Mesothelial cell of epicardium (in vitro differentiated cells): Measurements from ENCODE around the gene CAMK2N1. TPM values are rescaled to one million over a fixed set of nuclear protein-coding genes. Genes with fewer than 3 reads are reported as not detected.
A peak's percentile ranks its signal among the peaks of the same experiment; 100 is the strongest.
"Not testable (repeated sequence)": the region's sequence is repeated elsewhere in the genome, so short reads cannot be mapped to it uniquely, and the experiment has no call there.

Experiments
- DNase-seq, 2 experiments: peaks; one replicate each; pipeline ENCODE4 v3.0.0; 2021; ENCODE audit warnings: low spot score in 2 of 2; ENCODE audit not compliant: unreplicated experiment in 2 of 2
- H3K27ac Mint-ChIP-seq: 2 replicates; pipeline ENCODE4 v1.8.0; 2021; ENCODE audit warnings: mixed read lengths
- H3K27me3 Mint-ChIP-seq: 2 replicates; pipeline ENCODE4 v1.8.0; 2021; ENCODE audit warnings: low read depth, mixed read lengths
- H3K36me3 Mint-ChIP-seq: 2 replicates; pipeline ENCODE4 v1.8.0; 2021; ENCODE audit warnings: mixed read lengths
- H3K4me1 Mint-ChIP-seq: 2 replicates; pipeline ENCODE4 v1.8.0; 2021; ENCODE audit warnings: mixed read lengths
- H3K4me3 Mint-ChIP-seq: 2 replicates; pipeline ENCODE4 v1.8.0; 2021; ENCODE audit warnings: mild to moderate bottlenecking, moderate library complexity, mixed read lengths
- H3K9me3 Mint-ChIP-seq: 2 replicates; pipeline ENCODE4 v1.8.0; 2021; ENCODE audit warnings: mixed read lengths
- total RNA-seq: library from RNA; stranded (reverse); gene quantifications from 3 replicates; pipeline ENCODE4 v1.2.1, GENCODE V29; 2021
- TF ChIP-seq, protein P1 (sequence below): fragments of 200-600 bp; sonication (generic); IDR thresholded peaks from one replicate; pipeline ENCODE4 v1.5.0; 2021; ENCODE audit warnings: antibody characterized with exemption; ENCODE audit not compliant: unreplicated experiment

Gene CAMK2N1
- total RNA-seq, 1 donor from 2014 or later = 29.1 TPM

DNA sequence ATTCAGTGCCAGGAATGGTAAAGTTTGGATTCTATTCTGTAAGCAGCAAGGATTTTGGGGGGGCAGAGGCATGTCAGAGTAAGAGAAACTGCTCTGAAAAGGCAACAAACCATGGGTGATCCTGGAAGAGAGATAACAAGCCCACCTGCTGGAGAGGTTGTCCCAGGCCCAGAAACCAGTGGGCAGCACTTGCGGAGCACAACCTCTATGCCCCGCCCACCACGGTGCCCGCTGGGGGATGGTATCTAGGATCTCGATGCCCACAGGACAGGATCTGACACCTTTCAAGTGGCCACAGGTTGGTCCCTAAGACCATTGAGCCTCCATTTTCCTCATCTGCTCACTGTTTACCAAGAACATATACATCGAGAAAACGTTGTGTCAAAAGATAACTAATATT lies 42.2 kb upstream of the CAMK2N1 start:
- Mint-ChIP-seq H3K4me1 (peaks cover 14% of the 10 kb centered on the region), H3K27me3 (peaks cover 63% of the 10 kb centered on the region), H3K36me3 (no peaks in the 10 kb centered on the region), H3K4me3 (no peak overlapping the region), H3K27ac (no peak overlapping the region), H3K9me3 (no peaks in the 10 kb centered on the region)
- DNase-seq = no peak
- TF ChIP-seq, protein P1, sequence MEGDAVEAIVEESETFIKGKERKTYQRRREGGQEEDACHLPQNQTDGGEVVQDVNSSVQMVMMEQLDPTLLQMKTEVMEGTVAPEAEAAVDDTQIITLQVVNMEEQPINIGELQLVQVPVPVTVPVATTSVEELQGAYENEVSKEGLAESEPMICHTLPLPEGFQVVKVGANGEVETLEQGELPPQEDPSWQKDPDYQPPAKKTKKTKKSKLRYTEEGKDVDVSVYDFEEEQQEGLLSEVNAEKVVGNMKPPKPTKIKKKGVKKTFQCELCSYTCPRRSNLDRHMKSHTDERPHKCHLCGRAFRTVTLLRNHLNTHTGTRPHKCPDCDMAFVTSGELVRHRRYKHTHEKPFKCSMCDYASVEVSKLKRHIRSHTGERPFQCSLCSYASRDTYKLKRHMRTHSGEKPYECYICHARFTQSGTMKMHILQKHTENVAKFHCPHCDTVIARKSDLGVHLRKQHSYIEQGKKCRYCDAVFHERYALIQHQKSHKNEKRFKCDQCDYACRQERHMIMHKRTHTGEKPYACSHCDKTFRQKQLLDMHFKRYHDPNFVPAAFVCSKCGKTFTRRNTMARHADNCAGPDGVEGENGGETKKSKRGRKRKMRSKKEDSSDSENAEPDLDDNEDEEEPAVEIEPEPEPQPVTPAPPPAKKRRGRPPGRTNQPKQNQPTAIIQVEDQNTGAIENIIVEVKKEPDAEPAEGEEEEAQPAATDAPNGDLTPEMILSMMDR = no peak

DNA sequence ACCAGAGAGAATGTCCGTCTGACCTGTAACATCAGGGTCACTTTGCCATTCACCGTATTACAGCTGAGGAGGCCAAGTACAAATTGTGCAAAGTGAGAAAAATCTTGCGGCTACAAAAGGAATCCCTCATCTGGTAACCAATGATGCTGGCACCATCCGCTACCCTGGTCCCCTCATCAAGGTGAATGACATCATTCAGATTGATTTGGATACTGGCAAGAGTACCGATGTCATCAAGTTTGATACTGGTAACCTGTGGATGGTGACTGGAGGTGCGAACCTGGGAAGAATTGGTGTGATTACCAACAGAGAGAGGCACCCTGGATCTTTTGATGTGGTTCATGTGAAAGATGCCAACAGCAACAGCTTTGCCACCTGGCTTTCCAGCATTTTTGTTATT lies 40.3 kb upstream of the CAMK2N1 start:
- H3K9me3 Mint-ChIP-seq = no peaks in the 10 kb centered on the region
- H3K36me3 Mint-ChIP-seq = no peaks in the 10 kb centered on the region
- no peak overlapping the region for H3K4me3 Mint-ChIP-seq
- H3K4me1 Mint-ChIP-seq = peaks cover 10% of the 10 kb centered on the region
- TF ChIP-seq, protein P1 = no peak
- DNase-seq = no peak
- H3K27ac Mint-ChIP-seq = no peak overlapping the region
- H3K27me3 Mint-ChIP-seq = peaks cover 63% of the 10 kb centered on the region

DNA sequence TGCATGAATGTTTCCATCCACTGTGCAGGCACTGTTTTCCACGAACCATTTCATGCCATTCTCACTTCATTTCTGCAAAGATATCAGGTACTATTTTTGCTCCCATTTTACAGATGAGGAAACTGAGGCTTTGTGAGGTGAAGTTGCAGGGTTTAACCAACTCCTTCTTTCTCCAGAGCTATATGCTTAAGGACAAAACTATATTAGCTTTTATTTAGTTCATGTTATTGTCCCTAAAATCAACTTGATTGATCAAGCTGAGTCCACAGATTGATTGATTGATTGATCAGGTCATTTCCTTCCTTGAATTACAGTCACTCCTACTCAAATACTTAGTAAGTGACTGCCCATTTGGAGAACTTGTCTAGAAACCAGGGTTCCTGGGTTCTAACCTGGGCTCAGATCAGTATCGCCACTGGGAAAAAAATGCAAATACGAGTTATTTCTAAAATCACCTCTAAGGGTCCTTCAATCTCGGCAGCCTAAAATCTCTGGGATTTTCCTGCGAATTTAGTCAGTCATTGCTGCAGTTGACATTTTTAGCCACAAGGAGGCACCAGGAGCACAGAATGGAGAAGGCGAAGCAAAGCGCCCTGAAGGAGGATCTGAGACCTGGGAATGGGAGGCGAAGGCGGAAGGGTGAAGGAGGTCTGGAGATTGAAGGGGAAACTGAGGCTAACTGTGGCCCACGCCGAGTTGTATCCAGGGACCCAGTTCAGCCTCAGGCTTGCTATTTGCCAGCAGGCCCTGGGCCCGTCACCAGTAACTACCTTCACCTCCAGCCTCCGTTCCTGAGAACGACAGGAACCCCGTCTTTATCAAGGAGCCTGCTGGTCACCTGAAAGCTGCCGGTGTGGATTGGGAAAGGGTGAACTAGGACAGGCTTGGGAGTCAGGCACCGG lies 36.2 kb upstream of the CAMK2N1 start:
- H3K36me3 Mint-ChIP-seq = no peaks in the 10 kb centered on the region
- H3K27ac Mint-ChIP-seq = no peak overlapping the region
- peaks cover 56% of the 10 kb centered on the region for H3K27me3 Mint-ChIP-seq
- no peaks in the 10 kb centered on the region for H3K9me3 Mint-ChIP-seq
- TF ChIP-seq, protein P1 = peak; percentile 89
- no peak overlapping the region for H3K4me3 Mint-ChIP-seq
- peak; percentile 64 to 88 for DNase-seq
- H3K4me1 Mint-ChIP-seq = no peaks in the 10 kb centered on the region

DNA sequence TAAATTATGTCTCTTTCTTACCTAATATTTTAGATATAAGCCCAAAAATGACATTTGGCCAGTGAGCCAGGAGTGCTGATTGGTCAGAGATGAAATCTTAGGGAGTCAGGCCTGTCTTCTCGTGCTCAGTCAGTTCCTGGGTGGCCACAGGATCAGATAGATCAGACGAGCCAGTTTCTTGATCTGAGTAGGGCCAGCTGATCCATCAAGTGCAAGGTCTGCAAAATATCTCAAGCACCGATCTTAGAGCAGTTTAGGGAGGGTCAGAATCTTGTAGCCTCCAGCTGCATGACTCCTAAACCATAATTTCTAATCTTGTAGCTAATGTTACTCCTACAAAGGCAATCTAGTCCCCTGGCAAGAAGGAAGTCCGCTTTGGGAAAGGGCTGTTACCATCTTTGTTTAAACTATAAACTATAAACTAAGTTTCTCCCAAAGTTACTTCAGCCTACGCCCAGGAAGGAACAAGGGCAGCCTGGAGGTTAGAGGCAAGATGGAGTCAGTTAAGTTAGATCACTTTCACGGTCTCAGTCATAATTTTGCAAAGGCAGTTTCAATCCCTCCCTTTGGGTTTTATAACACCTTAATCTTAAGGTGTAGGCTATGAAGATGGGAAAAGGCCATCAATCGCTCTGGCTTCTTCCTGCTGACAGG lies 33.7 kb upstream of the CAMK2N1 start:
- H3K9me3 Mint-ChIP-seq, H3K27ac Mint-ChIP-seq, H3K36me3 Mint-ChIP-seq, H3K4me3 Mint-ChIP-seq, H3K4me1 Mint-ChIP-seq, DNase-seq: not testable (repeated sequence)
- H3K27me3 Mint-ChIP-seq = peaks cover 51% of the 10 kb centered on the region

DNA sequence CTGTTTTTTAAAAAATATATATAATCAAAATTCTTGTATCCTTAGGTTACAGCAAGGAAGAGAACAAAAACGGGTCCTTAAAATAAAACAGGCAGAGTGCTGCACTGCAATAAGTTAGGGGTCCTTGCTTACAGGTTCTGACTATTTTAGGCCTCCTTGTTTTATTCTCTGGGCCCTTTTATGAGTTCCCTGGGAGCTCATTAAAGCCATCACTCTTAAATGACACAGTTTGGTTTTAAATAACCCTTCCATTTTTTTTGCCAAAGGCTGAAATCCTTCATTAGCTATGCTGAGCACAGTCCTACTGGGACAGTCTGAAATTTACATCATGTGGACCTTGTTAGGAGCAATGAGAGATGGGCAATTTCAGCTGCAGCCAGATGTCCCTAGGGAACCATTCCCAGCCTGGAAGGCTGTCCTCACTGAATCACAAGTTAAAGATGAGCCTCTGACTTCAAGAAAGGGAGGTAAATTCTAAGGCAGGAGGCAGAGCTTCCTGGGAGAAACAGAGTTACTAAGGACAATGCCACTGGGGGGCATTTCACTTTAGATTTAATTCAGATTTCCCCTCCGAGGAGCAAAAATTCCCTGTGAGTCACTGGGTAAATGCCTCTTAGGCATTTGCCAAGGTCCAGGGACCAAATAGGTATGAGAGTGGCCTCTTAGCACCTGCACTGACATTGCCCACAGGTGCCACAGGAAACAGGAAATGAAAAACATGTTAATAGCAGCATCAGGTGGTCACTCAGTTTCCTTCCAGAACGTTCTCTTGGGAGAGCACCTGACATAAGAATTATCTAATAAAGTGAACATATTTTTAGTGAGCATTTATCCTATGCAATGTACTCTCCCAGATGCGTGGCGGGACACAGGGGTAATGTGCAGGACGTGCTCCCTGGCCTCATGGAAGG lies 25.8 kb upstream of the CAMK2N1 start:
- Mint-ChIP-seq H3K27me3 (peaks cover 53% of the 10 kb centered on the region), H3K4me1 (peaks cover 7% of the 10 kb centered on the region), H3K36me3 (no peaks in the 10 kb centered on the region), H3K27ac (no peak overlapping the region), H3K9me3 (no peaks in the 10 kb centered on the region), H3K4me3 (no peak overlapping the region)
- TF ChIP-seq, protein P1 = no peak
- no peak for DNase-seq
